ENCODE measurements around the gene FOXN1.
"Not testable (repeated sequence)": the region's sequence is repeated elsewhere in the genome, so short reads cannot be mapped to it uniquely, and the experiment has no call there.

FOXN1 gene

GRCh38 chr17:28505986-28506665, at the start of gene FOXN1:
TSS of gene FOXN1 (plus strand) at chr17:28506348. CDS start at chr17:28523970, 17,622 bp downstream.
- no peak for DNase-seq (ENCODE audit: low spot score)

- no peak for DNase-seq (ENCODE audit: low spot score)
These were observed 48.3 kb upstream of the FOXN1 start for GRCh38 chr17:28457890-28458289.

- DNase-seq (ENCODE audit: low spot score): not testable (repeated sequence)
These were observed 47.3 kb upstream of the FOXN1 start for GRCh38 chr17:28458881-28459280.

GRCh38 chr17:28460901-28461300, 45.2 kb upstream of the FOXN1 start:
- DNase-seq (ENCODE audit: low spot score): no peak

GRCh38 chr17:28466001-28466400, 40.1 kb upstream of the FOXN1 start:
- DNase-seq (ENCODE audit: low spot score): no peak

- no peak for DNase-seq (ENCODE audit: low spot score)
These were observed 39.6 kb upstream of the FOXN1 start for GRCh38 chr17:28466521-28467048.

- DNase-seq (ENCODE audit: low spot score): no peak
These were observed 38.6 kb upstream of the FOXN1 start for GRCh38 chr17:28467456-28468025.

- not testable (repeated sequence) for DNase-seq (ENCODE audit: low spot score)
These were observed 38.0 kb upstream of the FOXN1 start for GRCh38 chr17:28468033-28468735.

GRCh38 chr17:28468781-28469180, 37.4 kb upstream of the FOXN1 start:
- no peak for DNase-seq (ENCODE audit: low spot score)

- no peak for DNase-seq (ENCODE audit: low spot score)
These were observed 36.8 kb upstream of the FOXN1 start for GRCh38 chr17:28469376-28469775.

GRCh38 chr17:28470266-28470913, 35.8 kb upstream of the FOXN1 start:
- no peak for DNase-seq (ENCODE audit: low spot score)

GRCh38 chr17:28470914-28471366, 35.2 kb upstream of the FOXN1 start:
- no peak for DNase-seq (ENCODE audit: low spot score)

- no peak for DNase-seq (ENCODE audit: low spot score)
These were observed 34.4 kb upstream of the FOXN1 start for GRCh38 chr17:28471531-28472342.

- DNase-seq (ENCODE audit: low spot score): no peak
These were observed 33.2 kb upstream of the FOXN1 start for GRCh38 chr17:28472871-28473497.

- DNase-seq (ENCODE audit: low spot score): no peak
These were observed 32.6 kb upstream of the FOXN1 start, which contains the start of gene SLC13A2 for GRCh38 chr17:28473542-28473941. TSS of gene SLC13A2 (plus strand) at chr17:28473644. CDS start at chr17:28473713, 69 bp downstream.

GRCh38 chr17:28474111-28474531, 32.0 kb upstream of the FOXN1 start:
- no peak for DNase-seq (ENCODE audit: low spot score)

GRCh38 chr17:28475151-28475900, 30.8 kb upstream of the FOXN1 start:
- no peak for DNase-seq (ENCODE audit: low spot score)

- DNase-seq (ENCODE audit: low spot score): no peak
These were observed 29.9 kb upstream of the FOXN1 start for GRCh38 chr17:28476076-28476865.

GRCh38 chr17:28477928-28478327, 28.2 kb upstream of the FOXN1 start:
- DNase-seq (ENCODE audit: low spot score): no peak

Data from NAMALWA (cell line).